Uterus (tissue), 4 donors: ENCODE results near the gene C1orf21. TPM values are rescaled to one million over a fixed set of nuclear protein-coding genes. Genes with fewer than 3 reads are reported as not detected.

ENCODE experiments used
- DNase-seq, 2 donors: peaks; one replicate each; pipeline ENCODE4 v3.0.0-alpha.2; 2019 to 2020
- H3K27ac ChIP-seq, 2 donors: fragments of 200-600 bp; sonication (generic); 1 replicate in 1 of 2; 2 replicates in 1 of 2; pipeline ENCODE4 v1.5.1; 2016 to 2018
- H3K27me3 ChIP-seq, 2 donors: fragments of 200-600 bp; sonication (generic); one replicate each; pipeline ENCODE4 v1.5.1; 2018 to 2019; ENCODE audit warnings: control low read depth in 1 of 2
- H3K36me3 ChIP-seq, 2 donors: fragments of 200-600 bp; sonication (generic); one replicate each; pipeline ENCODE4 v1.5.1; 2019; ENCODE audit warnings: control low read depth in 1 of 2
- H3K4me1 ChIP-seq, 2 donors: fragments of 200-600 bp; sonication (generic); one replicate each; pipeline ENCODE4 v1.5.1; 2018 to 2019; ENCODE audit warnings: control low read depth in 1 of 2
- H3K4me3 ChIP-seq, 2 donors: fragments of 200-600 bp; sonication (generic); 1 replicate in 1 of 2; 2 replicates in 1 of 2; pipeline ENCODE4 v1.5.1; 2018 to 2019; ENCODE audit warnings: mild to moderate bottlenecking in 1 of 2
- H3K9me3 ChIP-seq, 2 donors: fragments of 200-600 bp; sonication (generic); one replicate each; pipeline ENCODE4 v1.5.1; 2019; ENCODE audit warnings: control low read depth in 1 of 2
- CTCF ChIP-seq, 4 experiments: fragments of 200-600 bp in 2 of 4; fragments of 450-650 bp in 2 of 4; sonication (generic) in 2 of 4; IDR thresholded peaks; one replicate each; pipeline ENCODE4 v1.5.1; 2016 to 2019; ENCODE audit warnings: antibody characterized with exemption in 4 of 4, mild to moderate bottlenecking in 2 of 4, moderate library complexity in 1 of 4
- POLR2A ChIP-seq, 2 donors: fragments of 450-650 bp; IDR thresholded peaks; one replicate each; pipeline ENCODE4 v1.6.1; 2016; ENCODE audit warnings: antibody characterized with exemption in 2 of 2, mild to moderate bottlenecking in 1 of 2, moderate library complexity in 1 of 2
- intact Hi-C: fragments of 100-400 bp; cut with DNase I; formaldehyde crosslinking; loops from one replicate; pipeline ENCODE4 v1.15.1; 2023; ENCODE audit warnings: low total_unique reads
- total RNA-seq, 4 donors: library from RNA; depleted of rRNA in 3 of 4; stranded (reverse); fragments of >200 nt in 3 of 4; gene quantifications; one replicate each; pipeline versions ENCODE4 v1.1.0 to v1.2.4, GENCODE V29; 2014 to 2023
- donor health status: DM: yes; HTN: yes; CAD: no.

Gene C1orf21
- total RNA-seq, 4 donors from 2014 or later = 15.0 to 71.0 (median 44.5) TPM

GRCh38 chr1:184370850-184371249 lies 16.0 kb upstream of the C1orf21 start:
- Histone ChIP-seq H3K9me3 (no peaks in the 10 kb centered on the region), H3K27ac (no peak overlapping the region), H3K4me1 (no peaks in the 10 kb centered on the region), H3K36me3 (no peaks in the 10 kb centered on the region), H3K4me3 (no peak overlapping the region), H3K27me3 (no peaks in the 10 kb centered on the region)
- TF ChIP-seq POLR2A (IDR thresholded peaks at IDR 0.05) (no peak), CTCF (IDR thresholded peaks at IDR 0.05) (no peak)
- no peak for DNase-seq
- intact Hi-C loops = no loop called here

- intact Hi-C loops = no loop called here
- DNase-seq = no peak
- Histone ChIP-seq H3K4me3 (no peak overlapping the region), H3K27me3 (no peaks in the 10 kb centered on the region), H3K4me1 (no peaks in the 10 kb centered on the region), H3K36me3 (no peaks in the 10 kb centered on the region), H3K9me3 (no peaks in the 10 kb centered on the region), H3K27ac (no peak overlapping the region)
- TF ChIP-seq CTCF (IDR thresholded peaks at IDR 0.05) (no peak), POLR2A (IDR thresholded peaks at IDR 0.05) (no peak)
Measured at GRCh38 chr1:184373155-184373554, 13.7 kb upstream of the C1orf21 start.

GRCh38 chr1:184376369-184376768 lies 10.5 kb upstream of the C1orf21 start:
- no peak for TF ChIP-seq CTCF (IDR thresholded peaks at IDR 0.05)
- no peak for TF ChIP-seq POLR2A (IDR thresholded peaks at IDR 0.05)

GRCh38 chr1:184379111-184379752 lies 7.6 kb upstream of the C1orf21 start:
- intact Hi-C loops = no loop called here
- TF ChIP-seq POLR2A (IDR thresholded peaks at IDR 0.05) (no peak), CTCF (IDR thresholded peaks at IDR 0.05) (peak in 3 of 4 experiments; percentile 11 to 28 (median 15))

More at GRCh38 chr1:184376369-184376768, 10.5 kb upstream of the C1orf21 start:
- Histone ChIP-seq H3K4me3 (no peak overlapping the region), H3K9me3 (no peaks in the 10 kb centered on the region), H3K27me3 (no peaks in the 10 kb centered on the region), H3K4me1 (no peaks in the 10 kb centered on the region), H3K27ac (no peak overlapping the region), H3K36me3 (no peaks in the 10 kb centered on the region)
- intact Hi-C loops = no loop called here
- no peak for DNase-seq

DNA sequence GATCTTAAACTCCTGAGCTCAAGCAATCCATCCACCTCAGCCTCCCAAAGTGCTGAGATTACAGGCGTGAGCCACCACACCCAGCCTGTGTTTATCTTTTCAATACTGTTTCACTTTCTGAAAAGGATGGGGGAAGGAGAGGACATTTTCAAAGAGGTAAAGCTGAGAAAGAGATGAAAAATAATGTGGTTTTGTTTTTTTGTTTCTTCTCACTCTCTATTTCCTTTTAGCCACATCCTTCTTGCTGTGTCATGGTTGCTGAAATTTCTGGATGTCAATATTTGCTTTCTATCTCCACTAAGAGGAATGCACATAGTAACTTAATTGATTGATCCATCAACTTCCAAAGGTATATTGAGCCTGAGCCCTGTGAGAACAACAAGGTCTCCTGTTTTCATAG lies 6.4 kb upstream of the C1orf21 start:
- no peaks in the 10 kb centered on the region for H3K4me1 ChIP-seq
- TF ChIP-seq CTCF (IDR thresholded peaks at IDR 0.05) (no peak), POLR2A (IDR thresholded peaks at IDR 0.05) (no peak)
- intact Hi-C loops = loop anchor here (10.0 kb wide), 1 partner anchor 284 kb away; no protein-coding TSS in a partner anchor
- no peak for DNase-seq
- H3K9me3 ChIP-seq = no peaks in the 10 kb centered on the region
- no peaks in the 10 kb centered on the region for H3K36me3 ChIP-seq
- no peak overlapping the region for H3K4me3 ChIP-seq
- no peak overlapping the region for H3K27ac ChIP-seq
- no peaks in the 10 kb centered on the region for H3K27me3 ChIP-seq

More at GRCh38 chr1:184379111-184379752, 7.6 kb upstream of the C1orf21 start:
- no peaks in the 10 kb centered on the region for H3K9me3 ChIP-seq
- DNase-seq = no peak
- no peaks in the 10 kb centered on the region for H3K36me3 ChIP-seq
- no peak overlapping the region for H3K27ac ChIP-seq
- H3K27me3 ChIP-seq = no peaks in the 10 kb centered on the region
- no peak overlapping the region for H3K4me3 ChIP-seq
- no peaks in the 10 kb centered on the region for H3K4me1 ChIP-seq
